Neutrophil (primary cell): Measurements from ENCODE around the gene ATXN1.
"Not testable (repeated sequence)": the region's sequence is repeated elsewhere in the genome, so short reads cannot be mapped to it uniquely, and the experiment has no call there.

Experiments used
- H3K27ac ChIP-seq: fragments of 200-600 bp; sonication (generic); 2 replicates; pipeline ENCODE4 v1.5.1; 2016; ENCODE audit warnings: mild to moderate bottlenecking, moderate library complexity
- H3K27me3 ChIP-seq: fragments of 200-600 bp; sonication (generic); 2 replicates; pipeline ENCODE4 v1.6.0; 2016; ENCODE audit warnings: mild to moderate bottlenecking
- H3K36me3 ChIP-seq: fragments of 200-600 bp; sonication (generic); 2 replicates; pipeline ENCODE4 v1.5.1; 2017
- H3K4me1 ChIP-seq, 2 experiments: fragments of 200-600 bp in 1 of 2; sonication (generic) in 1 of 2; 1 replicate in 1 of 2; 2 replicates in 1 of 2; pipeline versions ENCODE4 v1.5.1 to v1.6.1; 2013 to 2016; ENCODE audit warnings: low read depth in 1 of 2, low read length in 1 of 2, mild to moderate bottlenecking in 1 of 2, moderate library complexity in 1 of 2; ENCODE audit not compliant: control insufficient read depth in 1 of 2, insufficient read depth in 1 of 2
- H3K4me3 ChIP-seq, 2 experiments: fragments of 200-600 bp in 1 of 2; sonication (generic) in 1 of 2; 1 replicate in 1 of 2; 2 replicates in 1 of 2; pipeline ENCODE4 v1.5.1; 2013 to 2016; ENCODE audit warnings: low read depth in 1 of 2, low read length in 1 of 2, mild to moderate bottlenecking in 1 of 2, moderate library complexity in 1 of 2
- H3K9me3 ChIP-seq: fragments of 200-600 bp; sonication (generic); 2 replicates; pipeline ENCODE4 v1.5.1; 2016
- TF ChIP-seq, protein P1 (sequence below): fragments of 200-600 bp; sonication (generic); IDR thresholded peaks from 2 replicates; pipeline ENCODE4 v1.5.1; 2016; ENCODE audit warnings: antibody characterized with exemption

The ATXN1 gene

DNA sequence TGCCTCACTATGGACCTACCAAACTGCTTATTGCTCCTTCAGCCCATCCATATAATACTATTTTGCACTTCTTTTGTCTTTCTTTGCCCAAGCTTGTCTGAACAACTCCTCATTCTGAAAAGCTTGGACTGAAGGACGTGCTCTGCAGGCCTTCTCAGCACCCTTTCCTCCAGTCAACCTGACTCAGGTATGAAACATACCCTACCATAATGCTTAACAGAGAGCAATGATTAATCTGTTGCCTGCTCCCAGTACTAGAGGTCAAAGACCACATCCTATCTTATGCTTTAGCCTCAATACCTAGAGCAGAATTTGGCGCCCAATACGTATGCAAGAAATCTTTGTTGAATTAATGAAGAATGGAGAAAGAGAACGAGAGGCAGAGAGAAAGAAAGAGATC, 55.2 kb downstream of the ATXN1 start:
- Histone ChIP-seq H3K4me3 (peak overlapping the region; percentile 37 to 46), H3K4me1 (peaks cover 73 to 81% of the 10 kb centered on the region in 2 experiments), H3K27ac (peak overlapping the region; percentile 88), H3K27me3 (no peaks in the 10 kb centered on the region), H3K9me3 (no peaks in the 10 kb centered on the region), H3K36me3 (no peaks in the 10 kb centered on the region)
- TF ChIP-seq, protein P1, sequence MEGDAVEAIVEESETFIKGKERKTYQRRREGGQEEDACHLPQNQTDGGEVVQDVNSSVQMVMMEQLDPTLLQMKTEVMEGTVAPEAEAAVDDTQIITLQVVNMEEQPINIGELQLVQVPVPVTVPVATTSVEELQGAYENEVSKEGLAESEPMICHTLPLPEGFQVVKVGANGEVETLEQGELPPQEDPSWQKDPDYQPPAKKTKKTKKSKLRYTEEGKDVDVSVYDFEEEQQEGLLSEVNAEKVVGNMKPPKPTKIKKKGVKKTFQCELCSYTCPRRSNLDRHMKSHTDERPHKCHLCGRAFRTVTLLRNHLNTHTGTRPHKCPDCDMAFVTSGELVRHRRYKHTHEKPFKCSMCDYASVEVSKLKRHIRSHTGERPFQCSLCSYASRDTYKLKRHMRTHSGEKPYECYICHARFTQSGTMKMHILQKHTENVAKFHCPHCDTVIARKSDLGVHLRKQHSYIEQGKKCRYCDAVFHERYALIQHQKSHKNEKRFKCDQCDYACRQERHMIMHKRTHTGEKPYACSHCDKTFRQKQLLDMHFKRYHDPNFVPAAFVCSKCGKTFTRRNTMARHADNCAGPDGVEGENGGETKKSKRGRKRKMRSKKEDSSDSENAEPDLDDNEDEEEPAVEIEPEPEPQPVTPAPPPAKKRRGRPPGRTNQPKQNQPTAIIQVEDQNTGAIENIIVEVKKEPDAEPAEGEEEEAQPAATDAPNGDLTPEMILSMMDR: no peak

DNA sequence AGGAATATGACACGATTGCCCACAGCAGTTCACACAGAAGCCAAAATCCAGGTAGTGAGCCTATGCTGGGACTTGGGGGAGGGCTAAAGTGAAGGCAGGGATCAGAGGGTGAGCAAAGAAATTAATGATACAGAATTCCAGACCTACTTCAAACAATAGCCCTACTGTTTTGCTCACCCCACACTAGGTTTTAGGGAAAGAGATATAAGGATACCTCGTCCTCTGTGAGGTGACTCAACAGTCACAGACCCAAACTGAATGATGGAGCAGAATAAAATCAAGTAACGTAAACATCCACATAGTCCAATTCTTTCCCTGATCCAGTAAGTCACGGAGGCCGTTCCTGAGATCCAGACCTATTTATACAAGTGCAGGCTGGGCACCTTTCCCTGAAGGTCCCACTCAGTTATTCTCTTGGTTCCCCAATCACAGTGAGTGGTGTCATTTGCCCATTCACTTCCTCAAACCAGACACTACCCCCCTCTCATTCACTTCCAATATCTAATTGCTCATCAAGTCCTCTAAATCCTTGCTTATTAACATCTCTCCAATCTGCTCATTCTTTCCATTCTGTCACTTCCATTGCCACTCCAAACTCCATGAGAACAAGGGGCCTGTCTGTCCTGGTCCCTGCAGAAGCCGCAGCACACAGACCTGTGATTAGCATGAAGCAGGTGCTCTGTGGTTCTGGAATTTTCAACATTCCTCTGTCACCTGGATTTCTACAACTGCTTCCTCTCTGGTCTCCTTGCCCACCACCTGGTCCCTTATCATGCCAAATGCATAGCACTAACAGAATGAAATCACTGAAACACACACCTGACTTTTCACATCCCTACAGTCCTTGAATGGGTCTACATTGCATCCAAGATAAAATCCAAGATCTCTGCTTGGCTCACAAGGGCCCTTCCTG, 55.9 kb downstream of the ATXN1 start:
- Histone ChIP-seq H3K9me3 (no peaks in the 10 kb centered on the region), H3K27ac (peak overlapping the region; percentile 88)

DNA sequence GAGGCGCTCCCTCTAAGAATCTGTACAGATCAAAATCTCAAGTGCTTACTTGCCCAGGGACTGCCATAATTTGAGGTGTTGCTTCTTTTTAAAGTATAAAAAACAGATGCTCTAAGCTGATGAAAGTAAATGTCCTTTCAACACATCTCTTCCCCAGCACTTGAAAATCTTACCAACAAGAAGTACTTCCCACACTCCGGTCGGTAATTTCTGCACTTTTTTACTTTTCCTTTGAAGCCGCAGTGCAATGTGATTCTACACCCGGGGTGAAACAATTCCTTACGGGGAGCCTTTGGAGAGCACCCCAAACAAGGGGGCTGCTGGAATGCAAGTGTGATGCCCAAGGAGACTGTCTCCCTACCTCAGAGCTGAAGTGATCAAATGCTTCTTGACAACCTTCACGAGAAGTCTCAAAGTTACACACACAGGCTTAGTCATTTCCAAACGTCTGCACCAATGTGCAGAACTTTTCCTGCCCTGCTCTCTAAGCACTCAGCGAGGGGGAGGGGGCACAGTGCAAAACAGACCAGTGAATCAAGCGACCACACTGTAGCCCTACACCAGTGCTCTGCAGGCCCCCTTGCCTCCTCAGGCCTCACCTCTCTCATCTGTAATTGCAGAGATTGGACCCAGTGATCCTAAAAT, 56.7 kb downstream of the ATXN1 start:
- Histone ChIP-seq H3K27me3 (no peaks in the 10 kb centered on the region), H3K9me3 (no peaks in the 10 kb centered on the region), H3K36me3 (no peaks in the 10 kb centered on the region), H3K27ac (peak overlapping the region; percentile 88), H3K4me1 (peaks cover 80 to 86% of the 10 kb centered on the region in 2 experiments), H3K4me3 (peak overlapping the region; percentile 37 to 46)
- TF ChIP-seq, protein P1: no peak

More for the DNA sequence above, 55.9 kb downstream of the ATXN1 start:
- H3K36me3 ChIP-seq: no peaks in the 10 kb centered on the region
- no peaks in the 10 kb centered on the region for H3K27me3 ChIP-seq
- H3K4me3 ChIP-seq: peak overlapping the region; percentile 37 to 46
- peaks cover 73 to 84% of the 10 kb centered on the region in 2 experiments for H3K4me1 ChIP-seq
- TF ChIP-seq, protein P1: no peak

DNA sequence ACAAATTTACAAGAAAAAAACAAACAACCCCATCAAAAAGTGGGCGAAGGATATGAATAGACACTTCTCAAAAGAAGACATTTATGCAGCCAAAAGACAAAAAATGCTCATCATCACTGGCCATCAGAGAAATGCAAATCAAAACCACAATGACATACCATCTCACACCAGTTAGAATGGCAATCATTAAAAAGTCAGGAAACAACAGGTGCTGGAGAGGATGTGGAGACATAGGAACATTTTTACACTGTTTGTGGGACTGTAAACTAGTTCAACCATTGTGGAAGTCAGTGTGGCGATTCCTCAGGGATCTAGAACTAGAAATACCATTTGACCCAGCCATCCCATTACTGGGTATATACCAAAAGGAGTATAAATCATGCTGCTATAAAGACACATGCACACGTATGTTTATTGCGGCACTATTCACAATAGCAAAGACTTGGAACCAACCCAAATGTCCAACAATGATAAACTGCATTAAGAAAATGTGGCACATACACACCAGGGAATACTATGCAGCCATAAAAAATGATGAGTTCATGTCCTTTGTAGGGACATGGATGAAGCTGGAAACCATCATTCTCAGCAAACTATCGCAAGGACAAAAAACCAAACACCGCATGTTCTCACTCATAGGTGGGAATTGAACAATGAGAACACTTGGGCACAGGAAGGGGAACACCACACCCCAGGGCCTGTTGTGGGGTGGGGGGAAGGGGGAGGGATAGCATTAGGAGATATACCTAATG, 58.5 kb downstream of the ATXN1 start:
- Histone ChIP-seq H3K4me1 (peaks cover 86 to 87% of the 10 kb centered on the region in 2 experiments), H3K27ac (peak overlapping the region; percentile 88)
- H3K36me3 ChIP-seq, H3K4me3 ChIP-seq, H3K27me3 ChIP-seq, H3K9me3 ChIP-seq: not testable (repeated sequence)

DNA sequence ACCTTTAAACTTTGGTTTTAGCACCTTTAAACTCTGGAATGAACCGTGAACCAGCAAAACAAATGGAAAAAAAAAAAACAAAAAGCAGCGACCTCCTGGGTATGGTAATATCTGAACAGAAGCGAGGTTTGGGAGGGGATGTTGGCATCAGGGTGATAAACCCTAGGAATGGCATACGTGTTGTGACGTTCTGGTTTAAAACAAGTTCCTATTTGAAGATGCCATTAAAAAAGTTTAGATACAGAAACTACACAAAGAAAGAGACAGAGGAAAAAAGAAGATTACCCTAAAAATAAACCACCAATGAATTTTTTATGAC, 60.4 kb downstream of the ATXN1 start:
- TF ChIP-seq, protein P1: no peak
- peaks cover 86 to 87% of the 10 kb centered on the region in 2 experiments for H3K4me1 ChIP-seq
- H3K9me3 ChIP-seq: no peaks in the 10 kb centered on the region
- no peaks in the 10 kb centered on the region for H3K27me3 ChIP-seq
- peak overlapping the region; percentile 86 for H3K27ac ChIP-seq
- H3K4me3 ChIP-seq: peak overlapping the region; percentile 48 to 55
- H3K36me3 ChIP-seq: no peaks in the 10 kb centered on the region
